Measurements from ENCODE around the gene DPP6.

DNA sequence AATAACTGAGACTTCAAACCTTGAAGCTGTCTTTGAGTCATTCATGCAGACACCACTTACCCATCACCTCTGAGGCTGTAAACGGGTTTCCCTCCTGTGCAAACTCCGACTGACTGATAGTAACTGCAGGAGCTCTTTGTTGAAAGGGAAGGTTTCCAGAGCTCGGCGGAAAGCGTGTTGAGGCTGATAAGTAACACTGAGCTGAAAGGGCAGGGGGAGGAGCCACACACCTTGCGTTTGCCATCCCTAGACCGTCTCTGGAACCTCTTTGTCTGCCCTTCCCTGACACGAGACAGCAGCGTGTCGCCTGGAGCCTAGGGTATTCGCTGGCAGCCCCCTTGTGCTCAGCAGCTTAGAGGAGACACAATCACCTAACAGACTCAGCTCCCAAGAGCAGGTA lies 816.7 kb downstream of the DPP6 start:
- TF ChIP-seq, protein P1, sequence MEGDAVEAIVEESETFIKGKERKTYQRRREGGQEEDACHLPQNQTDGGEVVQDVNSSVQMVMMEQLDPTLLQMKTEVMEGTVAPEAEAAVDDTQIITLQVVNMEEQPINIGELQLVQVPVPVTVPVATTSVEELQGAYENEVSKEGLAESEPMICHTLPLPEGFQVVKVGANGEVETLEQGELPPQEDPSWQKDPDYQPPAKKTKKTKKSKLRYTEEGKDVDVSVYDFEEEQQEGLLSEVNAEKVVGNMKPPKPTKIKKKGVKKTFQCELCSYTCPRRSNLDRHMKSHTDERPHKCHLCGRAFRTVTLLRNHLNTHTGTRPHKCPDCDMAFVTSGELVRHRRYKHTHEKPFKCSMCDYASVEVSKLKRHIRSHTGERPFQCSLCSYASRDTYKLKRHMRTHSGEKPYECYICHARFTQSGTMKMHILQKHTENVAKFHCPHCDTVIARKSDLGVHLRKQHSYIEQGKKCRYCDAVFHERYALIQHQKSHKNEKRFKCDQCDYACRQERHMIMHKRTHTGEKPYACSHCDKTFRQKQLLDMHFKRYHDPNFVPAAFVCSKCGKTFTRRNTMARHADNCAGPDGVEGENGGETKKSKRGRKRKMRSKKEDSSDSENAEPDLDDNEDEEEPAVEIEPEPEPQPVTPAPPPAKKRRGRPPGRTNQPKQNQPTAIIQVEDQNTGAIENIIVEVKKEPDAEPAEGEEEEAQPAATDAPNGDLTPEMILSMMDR (IDR thresholded peaks at IDR 0.05): no peak
- TF ChIP-seq POLR2A (IDR thresholded peaks at IDR 0.05): no peak

All from ovary (tissue), 3 donors.